IPS-18c (cell line): ENCODE results near the gene ZNF839.

Experiments
- H3K4me3 ChIP-seq: 2 replicates; pipeline ENCODE4 v1.7.0; 2013; ENCODE audit warnings: low read depth, mild to moderate bottlenecking, low read length, moderate library complexity; ENCODE audit not compliant: insufficient read depth
- H3K9me3 ChIP-seq: one replicate; pipeline ENCODE4 v1.6.1; 2013; ENCODE audit warnings: mild to moderate bottlenecking, low read length, moderate library complexity; ENCODE audit not compliant: control insufficient read depth, insufficient read depth

Gene ZNF839

DNA sequence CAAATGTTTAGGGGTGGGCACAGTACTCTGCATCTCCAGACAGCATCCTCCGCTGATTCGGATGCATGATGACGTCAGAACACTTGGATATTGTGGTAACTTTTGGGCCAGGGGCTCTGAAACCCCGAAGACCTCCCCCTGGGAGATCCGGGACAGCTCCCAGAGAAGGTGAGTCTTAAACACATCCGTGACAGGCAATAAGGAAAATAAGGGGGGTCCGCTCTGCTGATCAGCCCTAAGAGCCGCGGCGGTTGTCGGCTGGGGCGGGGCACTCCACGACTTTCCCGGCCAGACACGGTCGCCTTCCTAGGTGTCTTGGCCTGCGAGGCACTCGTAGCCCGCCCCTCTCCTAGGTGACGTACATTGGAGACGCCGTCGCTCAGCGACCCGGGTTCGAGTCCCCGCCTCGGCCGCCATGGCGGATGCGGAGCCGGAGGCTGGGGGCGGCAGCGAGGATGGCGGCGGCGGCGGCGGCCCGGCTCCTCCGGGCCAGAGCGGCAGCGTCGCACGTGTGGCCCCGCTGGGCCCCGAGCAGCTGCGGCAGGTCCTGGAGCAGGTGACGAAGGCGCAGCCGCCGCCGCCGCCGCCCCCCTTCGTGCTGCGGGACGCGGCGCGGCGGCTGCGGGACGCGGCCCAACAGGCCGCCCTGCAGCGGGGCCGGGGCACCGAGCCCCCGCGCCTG lies at the start of gene ZNF839:
Gene ZNF839 (plus strand): TSS at position 396 of the 682 bp plus-strand sequence. CDS start 20 bp downstream, at position 416.
- Histone ChIP-seq H3K9me3 (no peaks in the 10 kb centered on the region), H3K4me3 (peak within 1 kb of the TSS; percentile 83)

DNA sequence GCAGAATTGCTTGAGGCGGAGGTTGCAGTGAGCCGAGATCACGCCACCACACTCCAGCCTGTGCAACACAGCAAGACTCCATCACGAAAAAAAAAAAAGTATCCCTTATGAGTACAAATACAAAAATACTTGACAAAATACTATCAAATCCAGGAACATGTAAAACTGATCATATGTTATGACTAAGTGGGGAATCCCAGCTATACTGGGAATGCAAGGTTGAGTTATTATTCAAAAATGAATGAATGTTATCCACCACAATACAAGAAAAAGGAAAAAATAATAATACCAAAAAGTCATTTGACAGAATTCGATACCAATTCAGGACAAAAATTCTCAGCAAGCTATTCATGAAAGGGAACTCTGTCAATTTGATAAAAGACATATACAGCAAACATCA lies 47.2 kb upstream of the ZNF839 start:
- peaks cover 2% of the 10 kb centered on the region for H3K9me3 ChIP-seq
- H3K4me3 ChIP-seq = no peak overlapping the region

DNA sequence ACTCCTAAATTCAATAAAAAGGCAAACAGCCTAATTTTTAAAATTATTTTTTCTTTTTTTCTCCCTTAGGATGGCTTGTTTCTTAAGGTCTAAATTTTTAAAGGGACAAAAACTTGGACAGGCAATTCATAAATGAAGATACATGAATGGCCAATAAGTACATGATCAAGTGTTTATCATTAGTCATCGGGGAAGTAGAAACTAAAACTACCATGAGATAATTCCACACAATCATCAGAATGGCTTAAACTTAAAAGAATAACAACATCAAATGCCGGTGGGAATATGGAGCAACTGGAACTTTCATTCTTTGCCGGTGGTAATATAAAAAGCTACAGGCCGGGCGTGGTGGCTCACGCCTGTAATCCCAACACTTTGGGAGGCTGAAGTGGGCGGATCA lies 43.7 kb upstream of the ZNF839 start:
- no peak overlapping the region for H3K4me3 ChIP-seq
- H3K9me3 ChIP-seq = peaks cover 2% of the 10 kb centered on the region

GRCh38 chr14:102277874-102278630 lies 41.5 kb upstream of the ZNF839 start:
- H3K4me3 ChIP-seq = no peak overlapping the region
- peaks cover 2% of the 10 kb centered on the region for H3K9me3 ChIP-seq

GRCh38 chr14:102278631-102278935 lies 41.0 kb upstream of the ZNF839 start:
- Histone ChIP-seq H3K9me3 (peaks cover 2% of the 10 kb centered on the region), H3K4me3 (no peak overlapping the region)

GRCh38 chr14:102279282-102279681 lies 40.3 kb upstream of the ZNF839 start:
- H3K9me3 ChIP-seq = peaks cover 2% of the 10 kb centered on the region
- no peak overlapping the region for H3K4me3 ChIP-seq

DNA sequence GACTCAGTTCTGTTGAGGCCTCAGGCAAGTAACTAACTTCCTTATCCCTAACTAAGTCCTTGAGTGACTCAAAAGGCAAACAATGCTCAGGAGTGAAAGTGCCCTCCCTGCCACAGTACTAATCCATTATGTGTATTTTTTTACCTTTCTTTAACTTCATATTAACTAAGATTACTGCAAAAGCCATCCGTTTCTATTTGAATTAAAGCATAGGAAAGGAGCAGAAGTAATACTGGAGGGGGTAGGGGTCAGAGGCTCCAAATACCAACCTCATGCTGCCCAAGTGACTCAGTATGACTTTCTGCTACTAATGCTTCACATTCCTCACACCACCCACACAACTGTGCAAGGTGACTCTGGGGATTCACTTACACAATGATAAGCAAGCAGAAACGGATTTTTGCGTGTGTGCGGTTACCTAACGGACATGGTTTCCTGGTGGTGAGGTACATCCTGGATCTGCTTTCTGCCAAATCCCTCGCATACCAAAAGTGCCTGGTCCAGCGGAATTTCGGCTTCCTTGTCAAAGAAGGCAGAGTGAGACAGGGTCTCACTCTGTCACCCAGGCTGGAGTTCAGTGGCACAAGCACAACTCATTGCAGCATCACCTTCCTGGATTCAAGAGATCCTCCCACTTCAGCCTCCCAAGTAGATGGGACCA lies 39.7 kb upstream of the ZNF839 start:
- Histone ChIP-seq H3K9me3 (peaks cover 2% of the 10 kb centered on the region), H3K4me3 (no peak overlapping the region)

- Histone ChIP-seq H3K9me3 (peaks cover 2% of the 10 kb centered on the region), H3K4me3 (no peak overlapping the region)
Observed at GRCh38 chr14:102280376-102280962, 39.1 kb upstream of the ZNF839 start.

DNA sequence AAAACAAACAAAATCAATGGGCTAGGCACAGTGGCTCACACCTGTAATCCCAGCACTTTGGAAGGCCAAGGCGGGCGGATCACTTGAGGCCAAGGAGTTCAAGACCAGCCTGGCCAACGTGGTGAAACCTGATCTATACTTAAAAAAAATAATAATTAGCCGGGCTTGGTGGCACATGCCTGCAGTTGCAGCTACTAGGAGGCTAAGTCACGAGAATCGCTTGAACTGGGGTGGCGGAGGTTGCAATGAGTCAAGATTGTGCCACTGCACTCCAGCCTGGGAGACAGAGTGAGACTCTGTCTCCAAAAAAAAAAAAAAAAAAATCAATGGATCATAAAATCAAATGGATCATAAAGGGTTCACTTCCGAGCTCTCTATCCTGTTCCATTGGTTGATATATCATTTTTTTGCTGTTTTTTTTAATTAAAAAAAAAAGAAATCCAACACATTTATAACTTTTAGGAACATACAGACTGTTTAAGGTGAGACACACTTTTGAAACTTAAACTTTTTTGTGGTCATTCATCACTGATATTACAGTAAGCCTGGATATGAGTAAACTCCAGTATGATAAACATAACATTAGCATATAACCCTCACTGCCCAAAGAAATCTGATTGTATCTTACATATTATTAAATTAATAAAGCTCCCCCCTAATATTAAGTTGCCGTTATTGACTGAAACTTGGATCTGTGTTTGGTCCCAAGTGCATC lies 36.6 kb upstream of the ZNF839 start:
- H3K4me3 ChIP-seq = no peak overlapping the region

DNA sequence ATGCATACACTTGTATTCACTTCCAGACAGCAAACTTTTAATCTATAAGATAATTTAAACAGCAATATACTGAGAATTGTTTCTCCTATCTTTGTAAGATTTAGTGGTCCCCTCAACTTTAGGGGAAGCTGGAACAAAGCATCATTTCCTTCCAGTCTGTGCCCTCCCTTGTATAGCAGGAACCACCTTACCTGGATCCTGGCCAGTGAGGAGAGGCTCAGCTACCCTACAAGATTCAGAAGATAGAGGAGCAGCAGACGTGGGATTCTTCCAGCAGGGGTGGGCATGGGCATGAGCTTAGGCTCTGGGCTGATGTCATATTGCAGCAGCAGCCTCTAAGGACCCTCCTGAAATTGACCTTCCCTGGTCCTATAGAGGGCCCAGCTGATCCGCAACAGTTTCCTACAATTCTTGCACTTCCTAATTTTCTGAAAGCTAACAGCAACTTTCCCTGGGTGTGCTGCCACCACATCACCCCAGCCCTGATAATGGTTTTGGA lies 35.9 kb upstream of the ZNF839 start:
- Histone ChIP-seq H3K4me3 (no peak overlapping the region), H3K9me3 (no peaks in the 10 kb centered on the region)

More for the DNA sequence above, 36.6 kb upstream of the ZNF839 start:
- H3K9me3 ChIP-seq = no peaks in the 10 kb centered on the region

DNA sequence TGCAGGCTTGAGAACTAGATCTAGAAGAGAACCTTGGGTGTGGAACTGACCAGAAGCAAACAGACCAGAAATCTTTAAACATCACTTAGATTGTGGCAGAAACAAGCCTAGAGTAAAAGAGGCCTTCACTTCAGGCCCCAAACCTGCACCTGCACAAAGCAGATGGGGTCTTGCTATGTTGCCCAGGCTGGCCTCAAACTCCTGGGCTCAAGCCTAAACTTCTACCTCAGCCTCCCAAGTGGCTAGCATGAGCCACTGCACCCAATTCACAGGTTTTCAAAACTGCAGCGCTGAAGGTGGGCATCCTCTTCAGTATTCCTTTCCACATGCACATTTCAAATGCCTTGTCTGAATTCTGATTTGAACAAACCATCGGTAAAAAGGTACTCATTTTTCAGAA lies 34.4 kb upstream of the ZNF839 start:
- H3K4me3 ChIP-seq = no peak overlapping the region
- H3K9me3 ChIP-seq = no peaks in the 10 kb centered on the region

GRCh38 chr14:102288139-102288538 lies 31.4 kb upstream of the ZNF839 start:
- no peak overlapping the region for H3K4me3 ChIP-seq
- no peaks in the 10 kb centered on the region for H3K9me3 ChIP-seq

GRCh38 chr14:102292441-102292840 lies 27.1 kb upstream of the ZNF839 start:
- Histone ChIP-seq H3K4me3 (no peak overlapping the region), H3K9me3 (no peaks in the 10 kb centered on the region)

DNA sequence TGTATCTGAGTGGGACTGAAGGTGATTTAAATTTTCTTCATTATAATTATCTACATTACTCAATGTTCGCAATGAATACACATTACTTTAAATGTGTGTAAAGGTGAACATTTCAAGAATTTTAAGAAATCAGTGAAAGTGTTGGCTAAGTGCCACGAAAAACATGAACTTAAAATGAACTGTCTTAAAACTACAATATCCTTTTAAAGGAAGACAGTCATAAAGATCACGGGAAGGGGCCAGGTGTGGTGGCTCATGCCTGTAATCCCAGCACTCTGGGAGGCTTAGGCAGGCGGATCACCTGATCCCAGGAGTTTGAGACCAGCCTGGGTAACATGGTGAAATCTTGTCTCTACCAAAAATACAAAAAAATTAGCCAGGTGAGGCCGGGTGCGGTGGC lies 25.8 kb upstream of the ZNF839 start:
- H3K4me3 ChIP-seq = no peak overlapping the region

DNA sequence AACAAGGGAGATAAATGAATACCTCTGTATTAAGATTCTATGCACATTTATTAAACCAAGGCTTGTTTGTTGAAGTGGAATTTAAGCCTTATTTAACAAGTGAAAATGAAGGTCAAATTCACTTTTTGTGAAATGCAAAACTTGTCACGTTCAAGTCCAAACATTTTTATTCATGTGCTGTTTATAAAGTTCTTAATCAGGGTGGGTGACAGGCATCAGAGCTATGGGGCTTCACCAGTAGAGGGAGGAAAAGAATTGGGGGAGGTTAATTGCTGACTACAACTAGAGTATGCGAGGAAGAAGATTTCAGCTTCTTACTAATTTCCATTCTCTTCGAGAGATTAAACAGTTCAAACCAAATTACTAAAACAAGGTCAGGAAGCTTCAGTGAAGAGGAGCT lies 24.3 kb upstream of the ZNF839 start:
- H3K4me3 ChIP-seq = no peak overlapping the region
- no peaks in the 10 kb centered on the region for H3K9me3 ChIP-seq

More for the DNA sequence above, 25.8 kb upstream of the ZNF839 start:
- H3K9me3 ChIP-seq = no peaks in the 10 kb centered on the region

DNA sequence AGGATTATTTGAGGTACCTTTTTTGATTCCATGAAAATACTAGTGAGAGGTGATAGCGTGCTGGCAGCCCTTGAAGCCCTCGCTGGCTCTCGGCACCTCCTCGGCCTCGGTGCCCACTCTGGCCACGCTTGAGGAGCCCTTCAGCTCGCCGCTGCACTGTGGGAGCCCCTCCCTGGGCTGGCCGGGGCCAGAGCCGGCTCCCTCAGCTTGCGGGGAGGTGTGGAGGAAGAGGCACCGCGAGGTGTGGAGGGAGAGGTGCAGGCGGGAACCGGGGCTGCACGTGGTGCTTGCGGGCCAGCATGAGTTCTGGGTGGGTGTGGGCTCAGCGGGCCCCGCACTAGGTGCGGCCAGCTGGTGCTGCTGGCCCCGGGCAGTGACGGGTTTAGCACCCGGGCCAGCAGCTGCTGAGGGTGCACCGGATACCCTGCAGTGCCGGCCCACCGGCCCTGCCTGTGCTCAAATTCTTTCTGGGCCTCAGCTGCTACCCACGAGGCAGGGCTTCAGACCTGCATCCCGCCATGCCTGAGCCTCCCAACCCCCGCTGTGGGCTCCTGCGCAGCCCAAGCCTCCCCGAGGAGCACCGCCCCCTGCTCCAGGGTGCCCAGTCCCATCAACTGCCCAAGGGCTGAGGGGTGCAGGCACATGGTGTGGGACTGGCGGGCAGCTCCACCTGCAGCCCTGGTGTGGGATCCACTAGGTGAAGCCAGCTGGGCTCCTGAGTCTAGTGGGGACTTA lies 21.9 kb upstream of the ZNF839 start:
- no peak overlapping the region for H3K4me3 ChIP-seq

More for the DNA sequence above, 21.9 kb upstream of the ZNF839 start:
- H3K9me3 ChIP-seq = no peaks in the 10 kb centered on the region
